ENCODE data around the gene GARIN5A.

DNA sequence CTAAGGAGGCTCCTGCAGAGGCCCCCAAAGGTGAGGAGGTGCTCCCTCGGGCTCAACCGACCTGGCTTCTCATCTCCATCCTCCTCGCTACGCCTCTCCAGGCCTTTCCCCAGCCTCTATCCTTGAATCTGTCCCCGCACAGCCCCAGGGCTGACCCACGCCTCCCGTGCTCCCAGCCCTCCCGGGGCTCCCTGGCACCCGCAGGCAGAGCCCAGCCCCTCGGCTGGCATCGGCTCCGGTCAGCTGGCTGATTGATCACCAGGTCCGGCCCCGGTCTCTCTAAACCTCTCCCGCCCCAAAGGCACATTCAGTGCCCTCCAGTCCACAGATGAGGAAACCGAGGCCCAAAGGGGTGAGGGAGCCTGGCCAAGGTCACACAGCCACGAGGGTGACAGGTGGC lies 41.4 kb downstream of the GARIN5A start:
- no peak for TF ChIP-seq CTCF (IDR thresholded peaks at IDR 0.05)
- TF ChIP-seq ZFX (IDR thresholded peaks at IDR 0.05; ENCODE audit: borderline replicate concordance) = no peak
